MM.1S (cell line): ENCODE data around the gene REN.

ENCODE experiments used
- CTCF ChIP-seq: fragments of 300-600 bp; sonication (generic); IDR thresholded peaks from 2 replicates; pipeline ENCODE4 v1.5.1; 2016; ENCODE audit warnings: antibody characterized with exemption, low read length, mixed read lengths
- EZH2 ChIP-seq: fragments of 300-600 bp; sonication (generic); optimal IDR thresholded peaks from 2 replicates; pipeline ENCODE3; 2017; ENCODE audit warnings: low read depth, mild to moderate bottlenecking, antibody characterized with exemption, low read length, mixed read lengths
- EZH2phosphoT487 ChIP-seq: fragments of 300-600 bp; sonication (generic); IDR thresholded peaks from 2 replicates; pipeline ENCODE4 v1.6.1; 2018; ENCODE audit warnings: antibody characterized with exemption, low read length

- TF ChIP-seq CTCF: no peak
- TF ChIP-seq EZH2: no peak
- no peak for TF ChIP-seq EZH2phosphoT487
These were observed 14.0 kb upstream of the REN start for GRCh38 chr1:204180133-204180532.
